ENCODE results near the gene C21orf58.

- no peak for TF ChIP-seq CTCF (IDR thresholded peaks at IDR 0.05)
- no peak for TF ChIP-seq POLR2A (IDR thresholded peaks at IDR 0.05)
- no peak for TF ChIP-seq POLR2AphosphoS5 (IDR thresholded peaks at IDR 0.05; ENCODE audit: insufficient read depth in 1 of 2, low read depth in 1 of 2)
These were observed 33.6 kb upstream of the C21orf58 start for GRCh38 chr21:46357335-46357604.
